Measurements from ENCODE around the gene SVIL.

DNA sequence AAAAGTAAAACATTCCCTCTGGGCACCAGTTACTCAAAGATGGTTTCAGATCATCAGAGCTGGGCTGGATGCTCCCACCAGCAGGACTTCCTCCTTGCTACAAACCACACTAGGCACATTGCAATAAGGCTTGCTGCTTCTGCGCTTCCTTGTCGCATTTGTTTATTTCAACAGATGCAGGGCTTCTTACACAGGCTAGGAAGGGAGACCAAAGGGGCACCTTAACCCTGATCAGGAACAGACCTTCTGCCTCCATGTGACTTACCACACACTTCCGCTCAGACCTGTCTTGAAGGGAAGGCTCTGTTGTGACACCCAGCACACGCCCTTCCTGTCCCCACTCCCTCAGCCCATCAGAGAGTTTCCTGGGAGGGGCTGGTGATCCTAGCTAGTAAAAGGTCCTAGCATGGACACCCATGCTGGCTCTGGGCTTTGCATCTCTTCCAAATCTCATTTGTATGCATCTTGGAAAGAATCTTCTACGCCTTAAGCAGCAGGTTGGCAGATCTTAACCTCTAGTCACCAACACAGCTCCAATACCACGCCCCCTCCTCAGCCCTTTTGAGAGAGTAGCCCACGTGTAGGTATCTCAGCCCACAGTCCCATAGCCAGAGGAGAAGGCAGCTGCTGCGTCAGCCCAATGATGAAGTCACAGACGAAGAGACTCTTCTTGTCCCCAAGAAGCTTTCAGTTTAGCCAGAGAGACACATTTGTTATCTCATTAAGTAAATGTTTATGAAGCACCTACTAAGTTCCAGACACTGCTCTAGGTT lies 47.1 kb upstream of the SVIL start:
- TF ChIP-seq EZH2phosphoT487 (IDR thresholded peaks at IDR 0.05; ENCODE audit: insufficient read depth, low read depth) (no peak), EZH2 (IDR thresholded peaks at IDR 0.05; ENCODE audit: insufficient read depth, poor library complexity, severe bottlenecking) (no peak)

Measured in GM23248 (cell line).